PC-3 (cell line): ENCODE results near the gene STX16. TPM values are rescaled to one million over a fixed set of nuclear protein-coding genes. Genes with fewer than 3 reads are reported as not detected.

Source experiments
- ATAC-seq: fragments of 200-7000 bp; cut with Tn5 transposase; 2 replicates; pipeline ENCODE4 v1.9.1; 2020; ENCODE audit warnings: mild to moderate bottlenecking, moderate library complexity
- BruUV-seq: library from RNA; stranded (reverse); fragments of 400-500 nt; replicated peaks from 2 replicates; lab custom pipeline; 2021; lab: Mats Ljungman, UMichigan
- CTCF ChIA-PET: fragments of 300-600 bp; sonication (Branson Sonifier 250); formaldehyde crosslinking; loops from one replicate; lab custom pipeline; 2022; ENCODE audit warnings: antibody characterized with exemption; lab: Charles Lee
- POLR2A ChIA-PET: fragments of 300-600 bp; sonication (Branson Sonifier 250); formaldehyde crosslinking; loops from one replicate; lab custom pipeline; 2022; ENCODE audit warnings: antibody characterized with exemption; ENCODE audit not compliant: unreplicated experiment; lab: Charles Lee
- DNase-seq: peaks from one replicate; pipeline ENCODE4 v3.0.0-alpha.2; 2015
- H2AFZ ChIP-seq: fragments of 300-600 bp; sonication (generic); 2 replicates; pipeline ENCODE4 v1.6.0; 2016; ENCODE audit warnings: antibody characterized with exemption, low read length
- H3F3A ChIP-seq: fragments of 300-600 bp; sonication (generic); one replicate; pipeline ENCODE4 v1.6.0; 2017; ENCODE audit warnings: antibody characterized with exemption, low read length, control low read depth, mild to moderate bottlenecking; ENCODE audit not compliant: unreplicated experiment
- H3K27ac ChIP-seq: fragments of 300-600 bp; sonication (generic); 2 replicates; pipeline ENCODE4 v1.5.1; 2016; ENCODE audit warnings: mild to moderate bottlenecking, low read length
- H3K27me3 ChIP-seq: fragments of 300-600 bp; sonication (generic); 2 replicates; pipeline ENCODE4 v1.6.1; 2016; ENCODE audit warnings: low read length, mixed read lengths
- H3K36me3 ChIP-seq: fragments of 300-600 bp; sonication (generic); 2 replicates; pipeline ENCODE4 v1.6.1; 2016; ENCODE audit warnings: low read depth, mixed run types, low read length, mixed read lengths
- H3K4me1 ChIP-seq: fragments of 300-600 bp; sonication (generic); 2 replicates; pipeline ENCODE4 v1.5.1; 2016; ENCODE audit warnings: low read length; ENCODE audit not compliant: insufficient read depth
- H3K4me2 ChIP-seq: fragments of 300-600 bp; sonication (generic); 2 replicates; pipeline ENCODE4 v1.6.0; 2016; ENCODE audit warnings: low read length
- H3K4me3 ChIP-seq: fragments of 300-600 bp; sonication (generic); 2 replicates; pipeline ENCODE4 v1.5.1; 2016; ENCODE audit warnings: mild to moderate bottlenecking, low read length, mixed read lengths
- H3K79me2 ChIP-seq: fragments of 300-600 bp; sonication (generic); 2 replicates; pipeline ENCODE4 v1.6.1; 2017; ENCODE audit warnings: low read length, mixed read lengths
- H3K9ac ChIP-seq: fragments of 300-600 bp; sonication (generic); 2 replicates; pipeline ENCODE4 v1.6.0; 2016; ENCODE audit warnings: mild to moderate bottlenecking, low read length
- H3K9me2 ChIP-seq: fragments of 300-600 bp; sonication (generic); replicated peaks from 2 replicates; pipeline ENCODE4 v1.6.1; 2016; ENCODE audit warnings: mixed run types, low read length, mixed read lengths
- H3K9me3 ChIP-seq: fragments of 300-600 bp; sonication (generic); 2 replicates; pipeline ENCODE4 v1.6.1; 2016; ENCODE audit warnings: low read length, mixed read lengths
- H4K20me1 ChIP-seq: fragments of 300-600 bp; sonication (generic); 2 replicates; pipeline ENCODE4 v1.6.1; 2016; ENCODE audit warnings: low read length, mixed read lengths
- CTCF ChIP-seq: fragments of 300-600 bp; sonication (generic); conservative IDR thresholded peaks from 2 replicates; pipeline ENCODE4 v1.5.1; 2017; ENCODE audit warnings: antibody characterized with exemption, low read depth, mild to moderate bottlenecking, low read length
- EZH2 ChIP-seq: fragments of 300-600 bp; sonication (generic); IDR thresholded peaks from one replicate; pipeline ENCODE4 v1.6.1; 2017; ENCODE audit warnings: antibody characterized with exemption, mild to moderate bottlenecking, low read length; ENCODE audit not compliant: unreplicated experiment
- EZH2phosphoT487 ChIP-seq: fragments of 300-600 bp; sonication (generic); IDR thresholded peaks from 2 replicates; pipeline ENCODE4 v1.6.1; 2018; ENCODE audit warnings: mild to moderate bottlenecking, antibody characterized with exemption, low read length, borderline replicate concordance
- intact Hi-C: fragments of 100-400 bp; cut with micrococcal nuclease; formaldehyde crosslinking; loops from 2 replicates; pipeline ENCODE4 v1.9.0; 2023
- total RNA-seq: library from RNA; depleted of rRNA; stranded (reverse); fragments of >200 nt; gene quantifications from 2 replicates; pipeline ENCODE4 v1.2.3, GENCODE V29; 2014

STX16 gene
- total RNA-seq, 1 experiment from 2014 or later: 44.2 TPM

GRCh38 chr20:58649288-58650180 is 1.5 kb upstream of the STX16 start:
- no peak overlapping the region for H3K9ac ChIP-seq
- ATAC-seq (no peak), DNase-seq (no peak)
- no peaks in the 10 kb centered on the region for H3K27me3 ChIP-seq
- peaks cover 35% of the 10 kb centered on the region for H3K79me2 ChIP-seq
- H3K4me2 ChIP-seq: no peak overlapping the region
- ChIA-PET POLR2A (no interaction called here), CTCF (interaction anchor here (0.9 kb wide), 1 partner anchor 168 kb away, joined by 3 read pairs; no protein-coding TSS in a partner anchor)
- H3F3A ChIP-seq: no peaks in the 10 kb centered on the region
- intact Hi-C loops: loop anchor here (5.0 to 10.0 kb wide), 5 partner anchors 135 to 412 kb away; partner anchors contain the start of genes APCDD1L and PRELID3B
- H3K4me1 ChIP-seq: peaks cover 63% of the 10 kb centered on the region
- H3K4me3 ChIP-seq: no peak overlapping the region
- H3K9me2 ChIP-seq: no peaks in the 10 kb centered on the region
- BruUV-seq: no TSS peak
- H3K9me3 ChIP-seq: no peaks in the 10 kb centered on the region
- TF ChIP-seq EZH2phosphoT487 (no peak), EZH2 (no peak), CTCF (no peak)
- H3K27ac ChIP-seq: no peak overlapping the region
- H3K36me3 ChIP-seq: no peaks in the 10 kb centered on the region
- no peak overlapping the region for H2AFZ ChIP-seq
- 0 out of 2 replicates have a peak, but pooled peaks cover 5% of the 10 kb centered on the region for H4K20me1 ChIP-seq

GRCh38 chr20:58650181-58650775 is 805 bp upstream of the STX16 start:
- H3K27me3 ChIP-seq: no peaks in the 10 kb centered on the region
- TF ChIP-seq EZH2: no peak
- H3K27ac ChIP-seq: peak overlapping the region; percentile 85
- H3K79me2 ChIP-seq: peaks cover 42% of the 10 kb centered on the region
- H3F3A ChIP-seq: no peaks in the 10 kb centered on the region
- ATAC-seq: no peak
- H3K36me3 ChIP-seq: peaks cover 4% of the 10 kb centered on the region; the same call in 1 of the 2 replicates
- H4K20me1 ChIP-seq: 0 out of 2 replicates have a peak, but pooled peaks cover 5% of the 10 kb centered on the region
- peak overlapping the region; percentile 99 for H2AFZ ChIP-seq
- peaks cover 63% of the 10 kb centered on the region for H3K4me1 ChIP-seq
- ChIA-PET POLR2A (interaction anchor here (0.6 kb wide), 4 partner anchors 74 to 261 kb away, joined by 3 to 5 read pairs (median 5); partner anchors contain the start of gene VAPB), CTCF (interaction anchor here (0.6 to 1.6 kb wide), 5 partner anchors 40 to 192 kb away, joined by 3 to 14 read pairs (median 6); no protein-coding TSS in a partner anchor)
- no TSS peak for BruUV-seq
- H3K9me2 ChIP-seq: no peaks in the 10 kb centered on the region
- intact Hi-C loops: loop anchor here (5.0 kb wide), 3 partner anchors 237 to 413 kb away; partner anchors contain the start of gene PRELID3B
- peak overlapping the region; percentile 97 for H3K9ac ChIP-seq
- peak overlapping the region; percentile 94 for H3K4me2 ChIP-seq
- no peak for DNase-seq
- H3K9me3 ChIP-seq: no peaks in the 10 kb centered on the region
- H3K4me3 ChIP-seq: peak overlapping the region; percentile 96

GRCh38 chr20:58651559-58651945 is 469 bp downstream of the STX16 start:
- POLR2A ChIA-PET: interaction anchor here (0.5 to 0.7 kb wide), 5 partner anchors 39 to 185 kb away, joined by 3 to 19 read pairs (median 6); partner anchors contain the start of gene APCDD1L
- Histone ChIP-seq H3F3A (no peaks in the 10 kb centered on the region), H3K27ac (peak overlapping the region; percentile 85), H3K4me3 (peak overlapping the region; percentile 96), H3K9me2 (no peaks in the 10 kb centered on the region), H3K9me3 (no peaks in the 10 kb centered on the region), H3K27me3 (no peaks in the 10 kb centered on the region), H3K4me1 (peaks cover 65% of the 10 kb centered on the region), H3K9ac (peak overlapping the region; percentile 97), H2AFZ (peak overlapping the region; percentile 44), H3K36me3 (peaks cover 4% of the 10 kb centered on the region; the same call in 1 of the 2 replicates), H3K79me2 (peaks cover 55% of the 10 kb centered on the region), H4K20me1 (0 out of 2 replicates have a peak, but pooled peaks cover 5% of the 10 kb centered on the region), H3K4me2 (peak overlapping the region; percentile 94)
- CTCF ChIA-PET: interaction anchor here (0.6 to 1.6 kb wide), 5 partner anchors 29 to 294 kb away, joined by 3 to 14 read pairs (median 4); no protein-coding TSS in a partner anchor
- BruUV-seq: no TSS peak
- TF ChIP-seq CTCF: no peak
- TF ChIP-seq EZH2: no peak
- TF ChIP-seq EZH2phosphoT487: no peak
- intact Hi-C loops: loop anchor here (5.0 kb wide), 3 partner anchors 236 to 414 kb away; partner anchors contain the start of gene PRELID3B
- DNase-seq (no peak), ATAC-seq (no peak)
